ENCODE data around the gene SPINK1. TPM values are rescaled to one million over a fixed set of nuclear protein-coding genes. Genes with fewer than 3 reads are reported as not detected.

The SPINK1 gene
- total and polyA plus RNA-seq, 10 donors: 0.38 to 7.1 (median 0.99) TPM; not detected in 5

DNA sequence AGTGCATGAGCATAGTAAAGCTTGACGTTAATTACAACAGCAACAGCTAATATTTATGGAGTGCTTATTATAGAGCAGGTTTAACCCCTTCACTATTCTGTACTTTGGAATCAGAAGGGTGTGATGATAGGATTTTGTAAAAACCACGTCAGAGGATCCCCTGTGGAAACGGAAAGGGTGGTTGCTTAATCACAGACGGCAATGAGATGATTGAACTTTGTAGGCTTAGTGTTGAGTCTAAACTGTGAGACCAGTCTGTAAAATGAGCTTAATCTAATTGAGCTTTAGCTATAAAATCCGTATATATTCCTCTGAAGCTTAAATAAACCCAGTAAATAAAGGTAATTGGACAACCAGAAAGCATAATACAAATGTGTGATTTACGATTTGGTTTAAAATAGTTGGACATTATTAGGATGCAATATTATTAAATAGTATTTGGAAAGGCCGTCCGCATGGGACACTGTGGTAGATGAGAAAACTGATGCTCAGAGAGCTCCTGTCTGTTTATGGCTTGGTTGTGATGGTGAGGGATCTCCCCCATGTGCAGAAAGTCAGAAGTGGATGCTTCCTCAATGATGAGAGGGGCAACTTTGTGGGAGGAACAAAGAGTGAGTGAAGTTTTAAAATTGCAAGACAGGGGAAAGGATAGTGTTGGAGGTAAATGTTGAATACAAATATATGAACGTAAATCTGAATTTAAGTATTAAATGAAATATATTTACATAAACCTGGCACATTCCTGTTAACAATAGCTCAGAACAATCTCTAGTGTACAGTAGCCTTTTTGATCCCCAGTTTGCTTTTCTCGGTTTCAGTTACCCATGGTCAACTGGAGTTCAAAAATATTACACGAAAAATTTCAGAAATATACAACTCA, 23.7 kb upstream of the SPINK1 start:
- no peak overlapping the region for H3K4me3 ChIP-seq
- no peak for DNase-seq
- H3K4me1 ChIP-seq: peaks cover 0 to 5% (median 0%) of the 10 kb centered on the region in 6 donors
- TF ChIP-seq POLR2A (IDR thresholded peaks at IDR 0.05) (no peak), POLR2AphosphoS5 (IDR thresholded peaks at IDR 0.05) (no peak)
- TF ChIP-seq, protein P1, sequence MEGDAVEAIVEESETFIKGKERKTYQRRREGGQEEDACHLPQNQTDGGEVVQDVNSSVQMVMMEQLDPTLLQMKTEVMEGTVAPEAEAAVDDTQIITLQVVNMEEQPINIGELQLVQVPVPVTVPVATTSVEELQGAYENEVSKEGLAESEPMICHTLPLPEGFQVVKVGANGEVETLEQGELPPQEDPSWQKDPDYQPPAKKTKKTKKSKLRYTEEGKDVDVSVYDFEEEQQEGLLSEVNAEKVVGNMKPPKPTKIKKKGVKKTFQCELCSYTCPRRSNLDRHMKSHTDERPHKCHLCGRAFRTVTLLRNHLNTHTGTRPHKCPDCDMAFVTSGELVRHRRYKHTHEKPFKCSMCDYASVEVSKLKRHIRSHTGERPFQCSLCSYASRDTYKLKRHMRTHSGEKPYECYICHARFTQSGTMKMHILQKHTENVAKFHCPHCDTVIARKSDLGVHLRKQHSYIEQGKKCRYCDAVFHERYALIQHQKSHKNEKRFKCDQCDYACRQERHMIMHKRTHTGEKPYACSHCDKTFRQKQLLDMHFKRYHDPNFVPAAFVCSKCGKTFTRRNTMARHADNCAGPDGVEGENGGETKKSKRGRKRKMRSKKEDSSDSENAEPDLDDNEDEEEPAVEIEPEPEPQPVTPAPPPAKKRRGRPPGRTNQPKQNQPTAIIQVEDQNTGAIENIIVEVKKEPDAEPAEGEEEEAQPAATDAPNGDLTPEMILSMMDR (IDR thresholded peaks at IDR 0.05 in 8 of 11, conservative IDR thresholded peaks at IDR 0.05 in 3 of 11): no peak
- H3K27me3 ChIP-seq (replicated peaks in 1 of 7): peaks cover 0 to 5% (median 0%) of the 10 kb centered on the region in 7 donors
- no peaks in the 10 kb centered on the region for H3K9me3 ChIP-seq
- intact Hi-C loops (cut with DNase I; ENCODE audit: low total_unique reads): no loop called here
- no peaks in the 10 kb centered on the region for H3K36me3 ChIP-seq
- WGBS, 5 donors: 65 to 78% (median 76%) methylated on average over 11 of the region's 11 CpGs
- no peak overlapping the region for H3K27ac ChIP-seq

DNA sequence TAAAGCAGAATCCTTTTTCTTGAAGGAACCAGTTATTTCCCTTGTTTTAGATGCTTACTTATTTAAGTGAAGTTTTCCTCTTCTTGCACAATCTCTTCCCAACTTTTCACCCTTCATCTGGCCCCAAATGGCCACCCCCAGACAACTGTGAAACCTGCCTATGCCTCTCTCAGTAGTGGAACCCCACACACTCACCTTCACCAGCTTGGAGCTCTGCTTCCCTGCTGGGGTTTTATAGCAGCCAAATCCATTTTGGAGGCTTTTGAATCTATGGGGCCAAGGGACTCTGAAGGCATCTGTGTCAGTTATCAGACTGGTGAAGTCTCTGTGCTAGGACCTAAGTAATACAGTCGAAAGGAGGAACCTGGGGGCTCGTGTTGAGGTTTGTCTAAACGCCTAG, 22.9 kb upstream of the SPINK1 start:
- peaks cover 0 to 5% (median 0%) of the 10 kb centered on the region in 6 donors for H3K4me1 ChIP-seq
- H3K27me3 ChIP-seq (replicated peaks in 1 of 7): peaks cover 0 to 5% (median 0%) of the 10 kb centered on the region in 7 donors
- intact Hi-C loops (cut with DNase I; ENCODE audit: low total_unique reads): no loop called here
- TF ChIP-seq POLR2A (IDR thresholded peaks at IDR 0.05) (no peak), POLR2AphosphoS5 (IDR thresholded peaks at IDR 0.05) (no peak)
- TF ChIP-seq, protein P1 (IDR thresholded peaks at IDR 0.05 in 8 of 11, conservative IDR thresholded peaks at IDR 0.05 in 3 of 11): no peak
- no peaks in the 10 kb centered on the region for H3K36me3 ChIP-seq
- no peak for DNase-seq
- H3K9me3 ChIP-seq: no peaks in the 10 kb centered on the region
- H3K27ac ChIP-seq: no peak overlapping the region
- H3K4me3 ChIP-seq: no peak overlapping the region
- 49 to 84% (median 64%) methylated on average over 3 of the region's 3 CpGs for WGBS, 5 donors

DNA sequence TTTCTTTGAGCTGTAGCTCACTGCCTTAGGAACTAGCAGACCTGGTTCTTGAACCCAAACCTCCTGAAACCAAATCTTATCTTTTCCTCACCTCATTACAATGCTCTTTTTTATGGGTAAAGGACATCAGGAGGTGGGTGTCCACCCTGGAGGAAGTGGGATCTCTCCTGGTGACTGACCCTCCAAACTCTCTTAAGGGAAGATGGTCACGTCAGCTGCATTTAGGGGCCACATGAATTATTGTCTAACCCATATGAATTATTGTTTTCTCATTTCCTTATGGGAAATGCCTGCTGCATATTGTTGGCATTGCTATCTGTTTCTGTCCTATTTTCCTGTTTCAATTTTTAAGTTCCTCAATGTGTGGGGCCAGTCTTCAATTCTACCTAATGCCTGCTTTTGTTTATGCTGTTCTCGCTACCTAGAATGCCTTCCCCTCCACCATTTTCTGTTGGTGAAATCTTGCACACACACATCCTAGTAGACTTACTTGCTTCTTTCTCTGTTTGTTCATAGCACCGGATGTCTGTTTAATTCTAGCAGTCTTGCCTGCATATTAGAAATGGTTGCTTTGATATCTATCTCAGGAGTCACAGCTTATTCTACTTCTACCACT, 22.0 kb upstream of the SPINK1 start:
- H3K4me1 ChIP-seq: peaks cover 0 to 5% (median 0%) of the 10 kb centered on the region in 6 donors
- DNase-seq: no peak
- no peaks in the 10 kb centered on the region for H3K36me3 ChIP-seq
- TF ChIP-seq, protein P1 (IDR thresholded peaks at IDR 0.05 in 8 of 11, conservative IDR thresholded peaks at IDR 0.05 in 3 of 11): no peak
- TF ChIP-seq POLR2AphosphoS5 (IDR thresholded peaks at IDR 0.05): no peak
- TF ChIP-seq POLR2A (IDR thresholded peaks at IDR 0.05): no peak
- intact Hi-C loops (cut with DNase I; ENCODE audit: low total_unique reads): no loop called here
- H3K27me3 ChIP-seq (replicated peaks in 1 of 7): peaks cover 0 to 5% (median 0%) of the 10 kb centered on the region in 7 donors
- WGBS, 5 donors: 32 to 46% (median 36%) methylated on average over 3 of the region's 3 CpGs
- H3K9me3 ChIP-seq: no peaks in the 10 kb centered on the region
- H3K4me3 ChIP-seq: no peak overlapping the region
- no peak overlapping the region for H3K27ac ChIP-seq

GRCh38 chr5:147852365-147852764, 20.9 kb upstream of the SPINK1 start:
- TF ChIP-seq, protein P1 (IDR thresholded peaks at IDR 0.05 in 8 of 11, conservative IDR thresholded peaks at IDR 0.05 in 3 of 11): no peak
- no peak for TF ChIP-seq POLR2A (IDR thresholded peaks at IDR 0.05)
- no peak for TF ChIP-seq POLR2AphosphoS5 (IDR thresholded peaks at IDR 0.05)
- intact Hi-C loops (cut with DNase I; ENCODE audit: low total_unique reads): no loop called here
- WGBS, 5 donors: 29 to 60% (median 45%) methylated on average over 3 of the region's 3 CpGs
- H3K4me1 ChIP-seq: peaks cover 0 to under 1% (median 0%) of the 10 kb centered on the region in 6 donors
- no peaks in the 10 kb centered on the region for H3K9me3 ChIP-seq
- peaks cover 0 to 4% (median 0%) of the 10 kb centered on the region in 7 donors for H3K27me3 ChIP-seq (replicated peaks in 1 of 7)
- no peak overlapping the region for H3K4me3 ChIP-seq
- DNase-seq: no peak
- H3K27ac ChIP-seq: no peak overlapping the region
- H3K36me3 ChIP-seq: no peaks in the 10 kb centered on the region

Data from spleen (tissue), 11 donors.